ENCODE results near the gene KCNH6. TPM values are rescaled to one million over a fixed set of nuclear protein-coding genes. Genes with fewer than 3 reads are reported as not detected.

The KCNH6 gene
- total RNA-seq, 8 experiments from 2014 or later: 0.05 to 0.78 (median 0.11) TPM; not detected in 2

DNA sequence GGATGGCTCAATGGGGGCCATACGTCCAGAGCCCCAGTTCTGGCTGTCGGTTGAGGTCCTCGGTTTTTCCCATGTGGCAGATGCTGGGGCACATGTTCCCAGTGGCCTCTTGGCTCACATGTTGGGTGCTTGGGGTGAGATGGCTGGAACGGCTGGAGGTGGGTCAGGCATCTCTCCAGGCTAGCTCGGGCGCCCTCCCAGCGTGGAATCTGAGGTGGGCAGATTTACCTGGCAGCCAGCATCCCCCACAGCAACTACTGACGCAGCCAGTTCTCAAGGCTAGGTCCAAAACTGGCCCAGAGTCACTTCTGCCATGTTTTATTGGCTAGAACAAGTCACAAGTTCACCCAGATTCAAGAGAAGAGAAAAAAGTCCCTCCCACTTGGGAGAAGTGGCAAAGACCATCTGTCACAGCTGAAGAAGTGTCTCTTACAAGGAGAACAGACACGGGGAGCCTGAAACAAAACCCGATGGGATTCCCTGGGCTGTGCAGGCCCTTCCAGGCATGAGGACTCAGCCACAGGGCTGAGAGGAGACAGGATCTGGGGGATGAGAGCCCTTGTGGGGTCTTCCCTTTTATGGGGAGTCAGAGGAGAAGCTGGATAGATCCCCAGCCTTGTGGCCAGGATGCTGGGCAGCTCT lies 31.1 kb upstream of the KCNH6 start:
- WGBS, 10 experiments: 0 to 83% (median 45%) methylated on average over 1 to 7 of the region's 10 CpGs; no CpG with 5 or more reads in 2 of the 10 experiments
- in situ Hi-C loops (cut with MboI; ENCODE audit: low pct_unique_long_range_greater_than_20kb in 2 of 9, low sequenced_read_pairs in 9 of 9, unreplicated experiment in 9 of 9): no loop called here
- no peak overlapping the region for H3K4me3 ChIP-seq
- no peak overlapping the region for H3K27ac ChIP-seq
- no peaks in the 10 kb centered on the region for H3K4me1 ChIP-seq (replicated peaks in 1 of 2)
- ATAC-seq (replicated peaks in 6 of 8): no peak

DNA sequence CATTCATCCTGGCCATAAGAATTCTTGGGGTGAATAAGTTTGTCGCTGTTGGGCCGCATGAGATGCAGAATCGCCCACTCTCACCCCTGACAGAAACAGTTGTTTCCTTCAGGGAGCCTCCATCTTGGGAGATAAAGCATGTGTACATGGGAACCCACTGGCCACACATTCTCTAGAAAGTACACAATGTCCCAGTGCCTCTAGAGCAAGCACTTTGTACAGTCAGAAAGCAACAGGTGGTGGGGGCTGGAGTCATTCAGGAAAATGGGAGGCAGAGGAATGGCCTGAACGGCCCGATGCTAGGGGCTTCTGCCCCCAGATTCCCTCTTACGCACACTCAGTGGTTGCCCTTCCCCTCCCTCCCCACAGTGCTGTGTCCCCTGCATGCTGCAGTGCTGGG lies 30.2 kb upstream of the KCNH6 start:
- no peak for ATAC-seq (replicated peaks in 6 of 8)
- H3K4me3 ChIP-seq: no peak overlapping the region
- 40 to 100% (median 80%) methylated on average over 1 to 4 of the region's 6 CpGs; no CpG with 5 or more reads in 2 of the 10 experiments for WGBS, 10 experiments
- H3K4me1 ChIP-seq (replicated peaks in 1 of 2): no peaks in the 10 kb centered on the region
- in situ Hi-C loops (cut with MboI; ENCODE audit: low pct_unique_long_range_greater_than_20kb in 2 of 9, low sequenced_read_pairs in 9 of 9, unreplicated experiment in 9 of 9): no loop called here
- no peak overlapping the region for H3K27ac ChIP-seq

DNA sequence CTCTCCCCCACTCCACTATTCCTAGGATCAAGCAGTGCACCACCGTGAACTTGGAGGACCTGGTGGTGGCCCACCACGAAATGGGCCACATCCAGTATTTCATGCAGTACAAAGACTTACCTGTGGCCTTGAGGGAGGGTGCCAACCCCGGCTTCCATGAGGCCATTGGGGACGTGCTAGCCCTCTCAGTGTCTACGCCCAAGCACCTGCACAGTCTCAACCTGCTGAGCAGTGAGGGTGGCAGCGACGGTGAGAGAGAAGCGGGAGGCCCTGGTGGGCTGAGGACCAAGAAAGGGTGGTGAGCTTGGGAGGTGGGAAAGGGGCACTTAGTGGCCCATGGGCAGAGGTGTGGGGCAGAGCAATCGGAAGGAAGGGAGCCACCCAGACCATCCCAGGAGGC lies 29.7 kb upstream of the KCNH6 start:
- Histone ChIP-seq H3K4me3 (no peak overlapping the region), H3K27ac (no peak overlapping the region), H3K4me1 (replicated peaks in 1 of 2) (no peaks in the 10 kb centered on the region)
- 57 to 80% methylated on average over 3 of the region's 9 CpGs; no CpG with 5 or more reads in 8 of the 10 experiments for WGBS, 10 experiments
- in situ Hi-C loops (cut with MboI; ENCODE audit: low pct_unique_long_range_greater_than_20kb in 2 of 9, low sequenced_read_pairs in 9 of 9, unreplicated experiment in 9 of 9): no loop called here
- no peak for ATAC-seq (replicated peaks in 6 of 8)

DNA sequence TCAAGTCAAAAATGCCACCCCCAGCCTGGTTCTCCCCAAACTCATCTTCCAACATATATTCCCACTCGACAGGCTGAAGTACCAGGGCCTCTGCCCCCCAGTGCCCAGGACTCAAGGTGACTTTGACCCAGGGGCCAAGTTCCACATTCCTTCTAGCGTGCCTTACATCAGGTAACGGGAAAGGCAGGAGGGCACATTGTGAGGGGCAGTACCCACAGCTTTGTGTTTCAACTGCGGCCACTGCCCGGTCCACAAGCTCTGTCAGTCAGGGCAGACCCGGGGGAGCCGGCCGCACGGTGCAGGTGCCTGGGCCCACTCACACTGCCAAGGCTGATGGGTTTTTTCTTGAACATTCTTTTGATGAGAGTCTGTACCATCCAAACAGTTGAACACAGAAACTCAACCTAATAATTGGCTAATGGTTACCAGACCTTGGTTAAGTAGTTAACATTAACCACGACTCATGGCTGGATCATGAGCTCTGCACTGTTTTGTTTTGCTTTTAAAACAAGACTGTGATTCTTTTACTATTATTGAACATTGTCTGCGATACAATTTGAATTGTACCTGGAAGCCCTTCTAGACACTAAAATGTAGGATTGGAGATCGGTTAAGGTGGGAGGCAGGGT lies 28.7 kb upstream of the KCNH6 start:
- Histone ChIP-seq H3K4me1 (replicated peaks in 1 of 2) (no peaks in the 10 kb centered on the region), H3K27ac (no peak overlapping the region), H3K4me3 (no peak overlapping the region)
- WGBS, 10 experiments: 40 to 100% (median 80%) methylated on average over 1 to 12 of the region's 12 CpGs; no CpG with 5 or more reads in 2 of the 10 experiments
- in situ Hi-C loops (cut with MboI; ENCODE audit: low pct_unique_long_range_greater_than_20kb in 2 of 9, low sequenced_read_pairs in 9 of 9, unreplicated experiment in 9 of 9): no loop called here
- no peak for ATAC-seq (replicated peaks in 6 of 8)

DNA sequence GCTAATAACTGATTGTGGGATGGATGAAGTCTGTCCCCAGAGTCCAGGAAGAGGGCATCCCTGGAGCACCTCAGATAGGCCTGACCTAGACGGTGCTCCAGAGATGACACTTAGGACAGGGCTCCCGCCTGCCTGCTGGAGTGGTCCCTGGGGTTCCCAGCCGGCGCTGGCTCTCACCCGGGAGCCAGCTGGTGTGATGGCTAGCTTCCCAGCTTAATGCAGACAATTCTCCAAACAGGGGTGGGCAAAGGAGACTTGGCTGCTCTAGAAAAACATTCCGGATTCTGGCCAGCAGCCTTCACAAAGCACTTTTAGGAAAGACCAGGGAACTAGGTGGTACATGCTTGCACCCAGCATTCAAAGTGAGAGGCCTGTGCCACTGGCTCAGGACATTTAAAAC lies 27.7 kb upstream of the KCNH6 start:
- WGBS, 10 experiments: 63 to 100% (median 85%) methylated on average over 1 to 5 of the region's 6 CpGs; no CpG with 5 or more reads in 5 of the 10 experiments
- ATAC-seq (replicated peaks in 6 of 8): no peak
- no peak overlapping the region for H3K4me3 ChIP-seq
- in situ Hi-C loops (cut with MboI; ENCODE audit: low pct_unique_long_range_greater_than_20kb in 2 of 9, low sequenced_read_pairs in 9 of 9, unreplicated experiment in 9 of 9): no loop called here
- no peak overlapping the region for H3K27ac ChIP-seq
- no peaks in the 10 kb centered on the region for H3K4me1 ChIP-seq (replicated peaks in 1 of 2)

DNA sequence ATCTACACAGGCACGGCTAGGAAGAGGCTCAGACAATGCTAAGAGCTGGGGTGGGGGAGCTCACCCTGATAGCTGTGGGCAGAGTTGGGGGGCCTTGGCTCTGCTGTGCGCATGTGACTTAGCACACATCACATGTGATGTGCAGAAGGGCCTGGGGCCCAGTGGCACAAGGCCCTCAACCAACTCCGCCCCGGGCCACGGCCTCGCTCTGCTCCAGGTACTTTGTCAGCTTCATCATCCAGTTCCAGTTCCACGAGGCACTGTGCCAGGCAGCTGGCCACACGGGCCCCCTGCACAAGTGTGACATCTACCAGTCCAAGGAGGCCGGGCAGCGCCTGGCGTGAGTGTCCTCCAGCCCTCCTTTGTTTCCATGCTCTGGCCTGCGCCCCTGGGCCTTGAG lies 27.0 kb upstream of the KCNH6 start:
- Histone ChIP-seq H3K27ac (no peak overlapping the region), H3K4me3 (no peak overlapping the region), H3K4me1 (replicated peaks in 1 of 2) (no peaks in the 10 kb centered on the region)
- WGBS, 10 experiments: 78 to 100% (median 80%) methylated on average over 1 to 4 of the region's 12 CpGs; no CpG with 5 or more reads in 7 of the 10 experiments
- no peak for ATAC-seq (replicated peaks in 6 of 8)
- in situ Hi-C loops (cut with MboI; ENCODE audit: low pct_unique_long_range_greater_than_20kb in 2 of 9, low sequenced_read_pairs in 9 of 9, unreplicated experiment in 9 of 9): no loop called here

DNA sequence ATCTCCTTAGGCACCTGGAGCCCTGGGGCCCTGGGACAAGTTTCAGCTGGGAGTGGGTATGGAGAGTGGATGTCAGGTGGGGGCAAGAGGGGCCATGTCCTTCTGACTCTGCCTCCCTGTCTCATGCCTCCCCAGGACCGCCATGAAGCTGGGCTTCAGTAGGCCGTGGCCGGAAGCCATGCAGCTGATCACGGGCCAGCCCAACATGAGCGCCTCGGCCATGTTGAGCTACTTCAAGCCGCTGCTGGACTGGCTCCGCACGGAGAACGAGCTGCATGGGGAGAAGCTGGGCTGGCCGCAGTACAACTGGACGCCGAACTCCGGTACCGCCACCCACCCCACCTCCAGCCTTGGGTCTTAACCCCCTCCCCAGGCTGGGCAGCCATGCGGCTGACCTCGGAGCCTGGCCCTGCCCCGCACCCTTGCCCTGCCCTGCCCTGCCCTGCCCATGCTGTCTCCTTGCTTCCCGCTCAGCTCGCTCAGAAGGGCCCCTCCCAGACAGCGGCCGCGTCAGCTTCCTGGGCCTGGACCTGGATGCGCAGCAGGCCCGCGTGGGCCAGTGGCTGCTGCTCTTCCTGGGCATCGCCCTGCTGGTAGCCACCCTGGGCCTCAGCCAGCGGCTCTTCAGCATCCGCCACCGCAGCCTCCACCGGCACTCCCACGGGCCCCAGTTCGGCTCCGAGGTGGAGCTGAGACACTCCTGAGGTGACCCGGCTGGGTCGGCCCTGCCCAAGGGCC lies 26.3 kb upstream of the KCNH6 start:
- no peak overlapping the region for H3K4me3 ChIP-seq
- in situ Hi-C loops (cut with MboI; ENCODE audit: low pct_unique_long_range_greater_than_20kb in 2 of 9, low sequenced_read_pairs in 9 of 9, unreplicated experiment in 9 of 9): no loop called here

DNA sequence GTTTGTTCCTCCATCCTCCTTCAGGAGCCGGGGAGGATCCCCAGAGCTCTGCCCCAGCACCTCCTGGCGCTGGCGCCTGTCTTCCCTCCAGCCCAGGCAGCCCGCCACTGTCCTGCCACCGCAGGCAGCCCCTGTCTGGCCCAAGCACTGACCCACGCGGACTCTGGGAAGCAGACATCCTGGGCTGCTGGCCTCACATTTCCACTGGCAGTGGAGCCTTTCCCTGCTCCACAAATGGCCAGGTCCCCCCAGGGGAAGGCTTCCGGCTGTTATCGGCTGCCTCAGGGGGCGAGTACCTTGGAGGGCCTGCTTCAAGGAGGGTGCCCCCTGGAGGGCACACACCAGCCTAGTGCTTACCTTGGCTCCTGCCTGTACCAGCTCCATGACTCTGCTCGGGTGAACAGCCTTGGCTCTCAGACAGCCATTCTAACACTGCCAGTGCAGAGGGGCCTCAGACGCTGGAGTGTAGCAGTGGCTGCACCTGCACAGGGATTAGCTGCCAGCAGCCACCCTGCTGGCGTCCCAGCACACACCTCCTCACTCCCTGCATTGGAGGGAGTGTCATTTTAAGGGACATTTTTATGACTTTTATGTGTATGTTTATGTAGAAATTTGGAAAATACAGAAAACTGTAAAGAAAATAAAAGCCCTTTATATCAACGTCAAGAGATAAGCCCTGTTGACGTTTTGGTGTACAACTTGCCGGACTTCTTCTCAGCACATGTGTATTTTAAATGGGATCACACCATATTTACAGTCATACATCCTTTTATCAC lies 25.3 kb upstream of the KCNH6 start:
- no peaks in the 10 kb centered on the region for H3K4me1 ChIP-seq (replicated peaks in 1 of 2)
- 53 to 100% (median 90%) methylated on average over 1 to 12 of the region's 16 CpGs; no CpG with 5 or more reads in 4 of the 10 experiments for WGBS, 10 experiments
- in situ Hi-C loops (cut with MboI; ENCODE audit: low pct_unique_long_range_greater_than_20kb in 2 of 9, low sequenced_read_pairs in 9 of 9, unreplicated experiment in 9 of 9): no loop called here
- peak in 6 of 8 experiments; percentile 39 to 81 (median 48) for ATAC-seq (replicated peaks in 6 of 8)
- H3K4me3 ChIP-seq: no peak overlapping the region
- H3K27ac ChIP-seq: no peak overlapping the region

More for the DNA sequence above, 26.3 kb upstream of the KCNH6 start:
- no peak overlapping the region for H3K27ac ChIP-seq
- ATAC-seq (replicated peaks in 6 of 8): no peak
- WGBS, 10 experiments: 80 to 100% methylated on average over 1 of the region's 36 CpGs; no CpG with 5 or more reads in 8 of the 10 experiments
- no peaks in the 10 kb centered on the region for H3K4me1 ChIP-seq (replicated peaks in 1 of 2)

DNA sequence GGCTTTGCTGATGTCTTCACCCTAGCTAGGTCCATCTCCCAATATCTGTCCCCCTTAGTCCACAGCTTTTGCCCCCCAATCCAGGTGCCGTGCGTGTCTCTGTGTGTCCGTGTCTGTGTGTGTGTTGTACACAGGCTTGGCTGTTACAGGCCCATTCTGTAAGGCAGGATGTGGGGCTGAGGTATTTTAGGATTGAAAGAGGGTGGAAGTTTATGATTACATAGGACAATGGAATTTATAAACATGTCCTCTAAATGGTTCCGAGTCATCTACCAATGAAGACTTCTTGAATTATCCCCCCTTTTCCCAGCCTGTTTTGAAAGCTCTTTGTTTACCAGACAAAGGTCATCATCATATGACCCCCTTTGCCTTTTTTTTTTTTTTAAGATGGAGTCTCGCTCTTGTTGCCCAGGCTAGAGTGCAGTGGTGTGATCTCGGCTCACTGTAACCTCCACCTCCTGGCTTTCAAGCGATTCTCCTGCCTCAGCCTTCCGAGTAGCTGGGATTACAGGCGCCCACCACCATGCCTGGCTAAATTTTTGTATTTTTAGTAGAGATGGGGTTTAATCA lies 24.4 kb upstream of the KCNH6 start:
- H3K4me1 ChIP-seq (replicated peaks in 1 of 2): peaks cover 0 to 4% of the 10 kb centered on the region in 2 donors
- no peak for ATAC-seq (replicated peaks in 6 of 8)
- in situ Hi-C loops (cut with MboI; ENCODE audit: low pct_unique_long_range_greater_than_20kb in 2 of 9, low sequenced_read_pairs in 9 of 9, unreplicated experiment in 9 of 9): no loop called here
- no peak overlapping the region for H3K4me3 ChIP-seq
- H3K27ac ChIP-seq: no peak overlapping the region
- WGBS, 10 experiments: 33 to 87% (median 63%) methylated on average over 1 to 9 of the region's 9 CpGs; no CpG with 5 or more reads in 1 of the 10 experiments

DNA sequence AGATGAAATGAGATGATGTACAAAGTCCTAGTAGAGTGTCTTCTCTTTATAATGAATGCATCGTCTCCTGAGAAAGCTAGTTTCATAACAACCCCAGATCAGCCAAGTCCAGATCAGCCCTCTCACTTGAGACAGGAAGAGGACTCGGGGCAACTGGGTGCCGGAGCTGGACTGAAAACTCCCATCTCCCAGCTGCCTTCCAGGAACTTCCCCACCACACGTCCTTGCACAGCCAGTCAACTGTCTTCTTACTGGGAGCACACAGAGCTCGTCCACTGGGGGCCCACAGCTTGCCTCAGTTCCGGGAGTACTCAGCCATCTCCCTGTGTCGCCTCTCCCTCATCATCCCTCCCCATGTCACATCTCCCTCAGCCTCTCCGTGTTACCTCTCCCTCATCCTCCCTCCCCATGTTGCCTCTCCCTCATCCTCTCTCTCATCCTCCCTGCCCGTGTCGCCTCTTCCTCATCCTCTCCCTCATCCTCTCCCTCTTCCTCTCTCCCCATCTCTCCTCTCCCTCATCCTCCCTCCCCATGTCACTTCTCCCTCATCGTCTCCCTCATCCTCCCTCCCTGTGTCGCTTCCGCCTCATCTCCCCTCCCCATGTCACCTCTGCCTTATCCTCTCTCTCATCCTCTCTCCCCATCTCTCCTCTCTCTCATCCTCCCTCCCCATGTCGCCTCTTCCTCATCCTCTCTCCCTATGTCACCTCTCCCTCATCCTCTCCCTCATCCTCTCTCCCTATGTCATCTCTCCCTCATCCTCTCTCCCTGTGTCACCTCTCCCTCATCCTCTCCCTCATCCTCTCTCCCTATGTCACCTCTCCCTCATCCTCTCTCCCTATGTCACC lies 22.4 kb upstream of the KCNH6 start:
- 4 to 75% (median 56%) methylated on average over 1 to 8 of the region's 14 CpGs; no CpG with 5 or more reads in 2 of the 10 experiments for WGBS, 10 experiments
- in situ Hi-C loops (cut with MboI; ENCODE audit: low pct_unique_long_range_greater_than_20kb in 2 of 9, low sequenced_read_pairs in 9 of 9, unreplicated experiment in 9 of 9): no loop called here
- Histone ChIP-seq H3K4me1 (replicated peaks in 1 of 2) (peaks cover 0 to 4% of the 10 kb centered on the region in 2 donors), H3K27ac (no peak overlapping the region), H3K4me3 (no peak overlapping the region)
- no peak for ATAC-seq (replicated peaks in 6 of 8)

DNA sequence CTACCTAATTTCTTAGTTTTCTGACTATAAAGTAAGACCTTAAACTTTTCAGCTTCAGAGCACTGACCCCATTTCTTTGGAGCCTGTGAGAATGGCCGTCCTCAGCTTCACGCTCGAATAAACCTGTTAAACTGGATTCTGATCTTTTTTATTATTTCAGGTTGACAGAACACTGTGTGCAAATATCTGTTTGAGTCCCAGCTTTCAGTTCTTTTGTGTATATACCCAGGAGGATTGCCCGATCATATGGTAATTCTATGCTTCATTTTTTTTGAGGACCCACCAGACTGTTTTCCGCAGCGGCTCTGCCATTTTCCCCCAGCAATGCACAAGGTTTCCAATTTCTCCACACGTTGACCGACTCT lies 19.8 kb upstream of the KCNH6 start:
- peak in 2 of 8 experiments; percentile 56 to 60 for ATAC-seq (replicated peaks in 6 of 8)
- 19 to 92% (median 43%) methylated on average over 2 to 6 of the region's 8 CpGs for WGBS, 10 experiments
- Histone ChIP-seq H3K4me1 (replicated peaks in 1 of 2) (peaks cover 0 to 4% of the 10 kb centered on the region in 2 donors), H3K4me3 (no peak overlapping the region), H3K27ac (no peak overlapping the region)
- in situ Hi-C loops (cut with MboI; ENCODE audit: low pct_unique_long_range_greater_than_20kb in 2 of 9, low sequenced_read_pairs in 9 of 9, unreplicated experiment in 9 of 9): no loop called here

DNA sequence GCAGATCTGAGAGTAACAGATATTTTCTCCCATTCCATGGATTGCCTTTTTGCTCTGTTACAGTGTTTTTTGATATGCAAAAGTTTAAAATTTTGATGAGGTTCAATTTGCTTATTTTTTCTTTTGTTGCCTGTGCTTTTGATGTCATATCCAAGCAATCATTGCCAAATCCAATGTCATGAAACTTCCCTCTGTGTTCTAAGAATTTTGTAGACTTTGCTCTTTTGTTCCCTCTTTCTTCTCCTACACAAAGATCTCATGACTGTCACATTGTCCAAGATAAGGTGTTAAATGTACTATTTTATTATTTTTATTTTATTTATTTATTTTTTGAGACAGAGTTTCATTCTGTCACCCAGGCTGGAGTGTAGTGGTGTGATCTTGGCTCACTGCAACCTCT lies 18.9 kb upstream of the KCNH6 start:
- peaks cover 0 to 4% of the 10 kb centered on the region in 2 donors for H3K4me1 ChIP-seq (replicated peaks in 1 of 2)
- no peak overlapping the region for H3K27ac ChIP-seq
- in situ Hi-C loops (cut with MboI; ENCODE audit: low pct_unique_long_range_greater_than_20kb in 2 of 9, low sequenced_read_pairs in 9 of 9, unreplicated experiment in 9 of 9): no loop called here
- no peak overlapping the region for H3K4me3 ChIP-seq
- no peak for ATAC-seq (replicated peaks in 6 of 8)

All from motor neuron (in vitro differentiated cells).